Breast epithelium (tissue), 3 donors: ENCODE measurements around the gene KLHL29.

Experiments
- POLR2A ChIP-seq: fragments of 450-650 bp; IDR thresholded peaks from one replicate; pipeline ENCODE4 v1.6.1; 2016; ENCODE audit warnings: antibody characterized with exemption, mild to moderate bottlenecking, moderate library complexity
- POLR2AphosphoS5 ChIP-seq, 3 donors: sonication (generic); formaldehyde crosslinking; IDR thresholded peaks; one replicate each; pipeline ENCODE4 v1.6.1; 2017; ENCODE audit warnings: antibody characterized with exemption in 3 of 3
- TF ChIP-seq, protein P1 (sequence below), 3 donors: fragments of 450-650 bp; IDR thresholded peaks; one replicate each; pipeline ENCODE4 v1.5.1; 2016 to 2017; ENCODE audit warnings: antibody characterized with exemption in 3 of 3, mild to moderate bottlenecking in 3 of 3, moderate library complexity in 3 of 3

DNA sequence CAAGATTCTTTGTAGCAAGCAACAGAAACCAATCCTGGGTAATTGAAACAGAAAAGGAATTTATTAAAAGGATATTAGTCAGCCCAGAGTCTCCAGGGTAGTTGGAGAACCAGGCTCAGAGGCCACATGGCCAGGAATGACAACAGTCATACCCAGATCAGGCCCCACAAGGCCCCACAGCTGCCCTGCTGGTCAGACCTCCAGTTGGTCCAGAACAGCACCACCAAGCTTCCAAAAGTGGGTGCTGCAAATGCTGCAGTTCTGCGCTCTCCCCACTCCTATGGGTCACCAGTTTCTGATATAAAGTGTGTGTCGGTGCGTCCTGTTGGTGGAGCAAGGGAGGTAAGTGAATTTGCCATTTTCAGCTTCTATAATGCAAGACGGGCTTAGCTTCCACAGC, 29.9 kb downstream of the KLHL29 start:
- TF ChIP-seq, protein P1, sequence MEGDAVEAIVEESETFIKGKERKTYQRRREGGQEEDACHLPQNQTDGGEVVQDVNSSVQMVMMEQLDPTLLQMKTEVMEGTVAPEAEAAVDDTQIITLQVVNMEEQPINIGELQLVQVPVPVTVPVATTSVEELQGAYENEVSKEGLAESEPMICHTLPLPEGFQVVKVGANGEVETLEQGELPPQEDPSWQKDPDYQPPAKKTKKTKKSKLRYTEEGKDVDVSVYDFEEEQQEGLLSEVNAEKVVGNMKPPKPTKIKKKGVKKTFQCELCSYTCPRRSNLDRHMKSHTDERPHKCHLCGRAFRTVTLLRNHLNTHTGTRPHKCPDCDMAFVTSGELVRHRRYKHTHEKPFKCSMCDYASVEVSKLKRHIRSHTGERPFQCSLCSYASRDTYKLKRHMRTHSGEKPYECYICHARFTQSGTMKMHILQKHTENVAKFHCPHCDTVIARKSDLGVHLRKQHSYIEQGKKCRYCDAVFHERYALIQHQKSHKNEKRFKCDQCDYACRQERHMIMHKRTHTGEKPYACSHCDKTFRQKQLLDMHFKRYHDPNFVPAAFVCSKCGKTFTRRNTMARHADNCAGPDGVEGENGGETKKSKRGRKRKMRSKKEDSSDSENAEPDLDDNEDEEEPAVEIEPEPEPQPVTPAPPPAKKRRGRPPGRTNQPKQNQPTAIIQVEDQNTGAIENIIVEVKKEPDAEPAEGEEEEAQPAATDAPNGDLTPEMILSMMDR (IDR thresholded peaks at IDR 0.05), result no peak
- TF ChIP-seq POLR2A, result no peak
- TF ChIP-seq POLR2AphosphoS5 (IDR thresholded peaks at IDR 0.05), result no peak
